ENCODE measurements around the gene CDKN2B.

GRCh38 chr9:22056402-22056801 is 47.3 kb upstream of the CDKN2B start:
- no peak for TF ChIP-seq CTCF (conservative IDR thresholded peaks at IDR 0.05; ENCODE audit: low read length)
- TF ChIP-seq EZH2phosphoT487 (IDR thresholded peaks at IDR 0.05; ENCODE audit: borderline replicate concordance, low read depth, low read length), result no peak
